ENCODE results near the gene NR2F1. TPM values are rescaled to one million over a fixed set of nuclear protein-coding genes. Genes with fewer than 3 reads are reported as not detected.

The NR2F1 gene
- total RNA-seq, 2 experiments from 2014 or later, result not detected

DNA sequence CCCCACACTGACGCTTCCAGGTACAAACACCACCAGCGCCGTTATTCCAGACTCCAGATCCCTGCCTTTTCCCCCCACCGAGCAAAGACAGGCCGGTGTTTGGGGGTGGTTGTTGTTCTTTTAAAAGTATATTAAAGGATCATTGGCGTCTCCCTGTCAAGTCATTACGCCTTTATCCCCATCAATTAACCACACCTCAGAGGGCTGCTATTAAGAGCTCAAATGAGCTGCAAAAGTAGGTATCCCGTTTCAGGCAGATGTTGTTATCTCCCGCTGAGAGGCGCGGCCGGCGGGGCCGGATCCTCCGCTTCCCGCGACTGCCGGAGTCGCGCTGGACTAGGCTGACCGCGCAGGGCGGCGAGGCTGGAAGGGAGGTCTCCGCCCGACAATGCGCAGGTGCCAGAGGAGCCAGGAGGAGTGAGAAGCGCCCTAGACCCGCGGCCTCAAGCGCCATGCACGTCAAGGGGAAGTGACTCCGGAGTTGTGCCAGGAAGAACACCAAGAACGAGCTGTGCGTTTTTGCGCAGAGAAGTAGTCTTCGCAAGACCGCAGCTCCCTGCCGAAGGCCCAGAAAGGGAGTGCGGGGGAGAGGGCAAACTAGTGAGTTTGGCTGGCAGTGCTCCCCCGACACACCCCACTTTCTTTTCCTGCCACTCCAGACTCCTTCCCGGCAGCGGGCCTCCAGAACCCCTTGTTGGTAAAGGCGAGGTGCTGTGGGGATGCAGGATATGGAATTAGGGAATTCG, 10.2 kb upstream of the NR2F1 start:
- ChIA-PET POLR2A (no interaction called here), CTCF (ENCODE audit: unreplicated experiment) (no interaction called here)
- H3K9me2 ChIP-seq (ENCODE audit: insufficient read depth, low read length), result no peaks in the 10 kb centered on the region
- no peaks in the 10 kb centered on the region for H4K20me1 ChIP-seq (ENCODE audit: insufficient read depth, low read length)
- H3K27ac ChIP-seq (ENCODE audit: low read depth, low read length, poor library complexity, severe bottlenecking), result no peak overlapping the region
- H3K9me3 ChIP-seq (ENCODE audit: low read length), result no peaks in the 10 kb centered on the region
- no peak overlapping the region for H3K4me3 ChIP-seq (ENCODE audit: low read depth, low read length, poor library complexity, severe bottlenecking)
- H3K79me2 ChIP-seq (ENCODE audit: insufficient read depth, low read depth, low read length), result no peaks in the 10 kb centered on the region
- BruUV-seq (replicated peaks), result no TSS peak
- intact Hi-C loops (cut with micrococcal nuclease; ENCODE audit: unreplicated experiment), result no loop called here
- TF ChIP-seq, protein P1, sequence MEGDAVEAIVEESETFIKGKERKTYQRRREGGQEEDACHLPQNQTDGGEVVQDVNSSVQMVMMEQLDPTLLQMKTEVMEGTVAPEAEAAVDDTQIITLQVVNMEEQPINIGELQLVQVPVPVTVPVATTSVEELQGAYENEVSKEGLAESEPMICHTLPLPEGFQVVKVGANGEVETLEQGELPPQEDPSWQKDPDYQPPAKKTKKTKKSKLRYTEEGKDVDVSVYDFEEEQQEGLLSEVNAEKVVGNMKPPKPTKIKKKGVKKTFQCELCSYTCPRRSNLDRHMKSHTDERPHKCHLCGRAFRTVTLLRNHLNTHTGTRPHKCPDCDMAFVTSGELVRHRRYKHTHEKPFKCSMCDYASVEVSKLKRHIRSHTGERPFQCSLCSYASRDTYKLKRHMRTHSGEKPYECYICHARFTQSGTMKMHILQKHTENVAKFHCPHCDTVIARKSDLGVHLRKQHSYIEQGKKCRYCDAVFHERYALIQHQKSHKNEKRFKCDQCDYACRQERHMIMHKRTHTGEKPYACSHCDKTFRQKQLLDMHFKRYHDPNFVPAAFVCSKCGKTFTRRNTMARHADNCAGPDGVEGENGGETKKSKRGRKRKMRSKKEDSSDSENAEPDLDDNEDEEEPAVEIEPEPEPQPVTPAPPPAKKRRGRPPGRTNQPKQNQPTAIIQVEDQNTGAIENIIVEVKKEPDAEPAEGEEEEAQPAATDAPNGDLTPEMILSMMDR (conservative IDR thresholded peaks at IDR 0.05; ENCODE audit: low read length), result no peak
- no peak for TF ChIP-seq EZH2phosphoT487 (IDR thresholded peaks at IDR 0.05; ENCODE audit: borderline replicate concordance, low read depth, low read length)
- no peak overlapping the region for H3K4me2 ChIP-seq (ENCODE audit: low read length)
- no peaks in the 10 kb centered on the region for H3K4me1 ChIP-seq (ENCODE audit: insufficient read depth, low read length, poor library complexity, severe bottlenecking)
- no peak for DNase-seq (ENCODE audit: low spot score)
- no peak overlapping the region for H2AFZ ChIP-seq (ENCODE audit: low read length)
- H3K36me3 ChIP-seq (ENCODE audit: insufficient read depth, low read length), result no peaks in the 10 kb centered on the region

DNA sequence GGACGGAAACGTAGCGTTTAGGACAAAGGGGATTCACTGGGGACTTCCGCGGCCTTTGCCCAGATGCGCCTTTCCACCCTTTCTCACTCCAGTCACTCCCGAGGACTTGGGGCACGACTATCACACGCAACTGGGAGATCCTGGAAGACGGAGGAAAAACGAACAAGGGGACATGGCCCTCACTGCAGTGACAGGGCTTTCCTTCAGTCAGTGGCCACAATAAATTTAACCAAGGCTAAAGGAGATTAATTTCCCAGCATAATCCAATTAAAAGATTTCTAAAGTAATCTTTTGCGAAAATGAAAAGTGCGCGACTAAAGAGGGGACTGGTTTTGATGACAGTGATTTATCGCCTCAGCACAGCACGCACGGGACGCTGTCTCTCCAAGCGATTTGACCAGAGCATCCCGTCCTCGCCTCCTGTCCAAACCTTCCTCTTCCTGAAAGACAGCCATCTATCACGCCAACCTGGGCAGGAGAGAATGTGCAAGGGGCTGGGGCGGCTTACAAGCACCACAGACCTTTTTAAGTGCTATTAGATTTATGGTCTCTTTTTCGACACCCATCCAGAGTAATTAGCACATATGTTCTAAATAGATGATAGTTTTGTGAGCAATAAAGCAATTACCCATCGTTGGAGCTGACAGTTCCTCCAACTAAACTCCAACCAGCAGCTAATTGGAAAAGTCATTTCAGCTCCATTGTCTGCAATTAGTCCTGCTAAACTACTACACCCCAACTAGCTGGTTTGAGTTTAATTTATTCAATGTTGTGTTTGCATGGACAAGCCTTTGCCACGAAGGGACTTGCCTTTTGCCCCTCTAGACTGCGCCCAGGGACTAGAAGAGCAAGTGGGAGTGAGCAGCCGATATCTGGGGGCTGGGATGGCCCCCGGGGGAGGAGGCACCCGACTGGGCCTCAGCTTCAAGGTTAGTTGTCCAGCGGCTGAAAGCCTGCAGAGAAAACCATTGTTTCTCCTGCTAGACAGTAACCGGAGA, 9.4 kb upstream of the NR2F1 start:
- no peak for DNase-seq (ENCODE audit: low spot score)
- no TSS peak for BruUV-seq (replicated peaks)
- H3K4me3 ChIP-seq (ENCODE audit: low read depth, low read length, poor library complexity, severe bottlenecking), result no peak overlapping the region
- TF ChIP-seq, protein P1 (conservative IDR thresholded peaks at IDR 0.05; ENCODE audit: low read length), result no peak
- no peak for TF ChIP-seq EZH2phosphoT487 (IDR thresholded peaks at IDR 0.05; ENCODE audit: borderline replicate concordance, low read depth, low read length)
- no peaks in the 10 kb centered on the region for H3K9me3 ChIP-seq (ENCODE audit: low read length)
- no peaks in the 10 kb centered on the region for H3K36me3 ChIP-seq (ENCODE audit: insufficient read depth, low read length)
- no peak overlapping the region for H2AFZ ChIP-seq (ENCODE audit: low read length)
- ChIA-PET CTCF (ENCODE audit: unreplicated experiment) (no interaction called here), POLR2A (no interaction called here)
- H4K20me1 ChIP-seq (ENCODE audit: insufficient read depth, low read length), result no peaks in the 10 kb centered on the region
- no peaks in the 10 kb centered on the region for H3K79me2 ChIP-seq (ENCODE audit: insufficient read depth, low read depth, low read length)
- no peak overlapping the region for H3K27ac ChIP-seq (ENCODE audit: low read depth, low read length, poor library complexity, severe bottlenecking)
- H3K4me1 ChIP-seq (ENCODE audit: insufficient read depth, low read length, poor library complexity, severe bottlenecking), result no peaks in the 10 kb centered on the region
- H3K4me2 ChIP-seq (ENCODE audit: low read length), result no peak overlapping the region
- H3K9me2 ChIP-seq (ENCODE audit: insufficient read depth, low read length), result no peaks in the 10 kb centered on the region
- intact Hi-C loops (cut with micrococcal nuclease; ENCODE audit: unreplicated experiment), result no loop called here
